Progenitor cell of endocrine pancreas (in vitro differentiated cells): ENCODE measurements around the gene SLC37A2. TPM values are rescaled to one million over a fixed set of nuclear protein-coding genes. Genes with fewer than 3 reads are reported as not detected.
A peak's percentile ranks its signal among the peaks of the same experiment; 100 is the strongest.
"Not testable (repeated sequence)": the region's sequence is repeated elsewhere in the genome, so short reads cannot be mapped to it uniquely, and the experiment has no call there.

Source experiments
- DNase-seq: peaks from one replicate; pipeline ENCODE4 v3.0.0; 2021; ENCODE audit warnings: low spot score; ENCODE audit not compliant: unreplicated experiment
- H3K27ac Mint-ChIP-seq: 2 replicates; pipeline ENCODE4 v1.8.0; 2021; ENCODE audit warnings: mild to moderate bottlenecking, moderate library complexity, mixed read lengths
- H3K27me3 Mint-ChIP-seq: 2 replicates; pipeline ENCODE4 v1.8.0; 2021; ENCODE audit warnings: mixed read lengths
- H3K36me3 Mint-ChIP-seq: 2 replicates; pipeline ENCODE4 v1.8.0; 2022; ENCODE audit warnings: mixed read lengths; ENCODE audit not compliant: insufficient read depth
- H3K4me1 Mint-ChIP-seq: 2 replicates; pipeline ENCODE4 v1.8.0; 2021; ENCODE audit warnings: low read depth, mixed read lengths
- H3K4me3 Mint-ChIP-seq: 2 replicates; pipeline ENCODE4 v1.8.0; 2021; ENCODE audit warnings: low read depth, mild to moderate bottlenecking, moderate library complexity, mixed read lengths
- H3K9me3 Mint-ChIP-seq: 2 replicates; pipeline ENCODE4 v1.8.0; 2021; ENCODE audit warnings: low read depth, mixed read lengths
- total RNA-seq: library from RNA; stranded (reverse); gene quantifications from 2 replicates; pipeline ENCODE4 v1.2.1, GENCODE V29; 2021
- TF ChIP-seq, protein P1 (sequence below): fragments of 200-600 bp; sonication (generic); IDR thresholded peaks from one replicate; pipeline ENCODE4 v1.5.0; 2021; ENCODE audit warnings: antibody characterized with exemption, mild to moderate bottlenecking; ENCODE audit not compliant: unreplicated experiment

Gene SLC37A2
- total RNA-seq, 1 donor from 2014 or later = 0.62 TPM

DNA sequence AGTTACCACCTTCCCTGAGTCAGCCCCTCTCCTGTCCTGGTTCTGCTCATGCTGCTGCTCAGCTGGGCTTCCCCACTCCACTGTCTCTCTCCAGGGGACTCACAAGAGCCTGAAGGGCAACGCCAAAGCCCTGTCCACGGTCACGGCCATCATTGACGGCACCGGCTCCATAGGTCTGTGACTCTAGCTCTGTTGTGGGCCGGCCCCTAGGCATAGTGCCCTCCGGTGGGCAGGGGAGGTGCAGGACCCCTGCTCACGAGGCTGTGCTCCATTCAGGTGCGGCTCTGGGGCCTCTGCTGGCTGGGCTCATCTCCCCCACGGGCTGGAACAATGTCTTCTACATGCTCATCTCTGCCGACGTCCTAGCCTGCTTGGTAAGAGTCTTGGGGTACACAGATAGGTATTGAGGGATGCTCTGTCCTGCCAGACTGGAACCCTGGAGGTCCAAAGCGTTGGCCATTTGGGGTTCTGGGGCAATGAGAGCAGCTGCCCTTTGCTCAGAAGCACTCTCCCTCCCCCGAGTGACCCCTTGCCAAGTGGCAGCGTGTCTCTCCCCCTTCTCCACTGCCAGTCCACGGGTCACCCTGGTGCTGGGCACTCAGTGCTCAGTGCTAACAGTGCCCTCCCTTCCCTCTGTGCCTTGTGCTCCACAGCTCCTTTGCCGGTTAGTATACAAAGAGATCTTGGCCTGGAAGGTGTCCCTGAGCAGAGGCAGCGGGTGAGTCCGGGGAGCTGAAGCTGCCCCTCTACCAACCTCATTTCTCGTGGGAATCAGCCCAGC, 22.4 kb downstream of the SLC37A2 start:
- no peak for DNase-seq
- TF ChIP-seq, protein P1, sequence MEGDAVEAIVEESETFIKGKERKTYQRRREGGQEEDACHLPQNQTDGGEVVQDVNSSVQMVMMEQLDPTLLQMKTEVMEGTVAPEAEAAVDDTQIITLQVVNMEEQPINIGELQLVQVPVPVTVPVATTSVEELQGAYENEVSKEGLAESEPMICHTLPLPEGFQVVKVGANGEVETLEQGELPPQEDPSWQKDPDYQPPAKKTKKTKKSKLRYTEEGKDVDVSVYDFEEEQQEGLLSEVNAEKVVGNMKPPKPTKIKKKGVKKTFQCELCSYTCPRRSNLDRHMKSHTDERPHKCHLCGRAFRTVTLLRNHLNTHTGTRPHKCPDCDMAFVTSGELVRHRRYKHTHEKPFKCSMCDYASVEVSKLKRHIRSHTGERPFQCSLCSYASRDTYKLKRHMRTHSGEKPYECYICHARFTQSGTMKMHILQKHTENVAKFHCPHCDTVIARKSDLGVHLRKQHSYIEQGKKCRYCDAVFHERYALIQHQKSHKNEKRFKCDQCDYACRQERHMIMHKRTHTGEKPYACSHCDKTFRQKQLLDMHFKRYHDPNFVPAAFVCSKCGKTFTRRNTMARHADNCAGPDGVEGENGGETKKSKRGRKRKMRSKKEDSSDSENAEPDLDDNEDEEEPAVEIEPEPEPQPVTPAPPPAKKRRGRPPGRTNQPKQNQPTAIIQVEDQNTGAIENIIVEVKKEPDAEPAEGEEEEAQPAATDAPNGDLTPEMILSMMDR = no peak
- H3K4me1 Mint-ChIP-seq = no peaks in the 10 kb centered on the region
- H3K36me3 Mint-ChIP-seq = no peaks in the 10 kb centered on the region
- no peak overlapping the region for H3K4me3 Mint-ChIP-seq
- H3K27me3 Mint-ChIP-seq = peaks cover 13% of the 10 kb centered on the region
- H3K9me3 Mint-ChIP-seq = no peaks in the 10 kb centered on the region
- H3K27ac Mint-ChIP-seq = no peak overlapping the region

DNA sequence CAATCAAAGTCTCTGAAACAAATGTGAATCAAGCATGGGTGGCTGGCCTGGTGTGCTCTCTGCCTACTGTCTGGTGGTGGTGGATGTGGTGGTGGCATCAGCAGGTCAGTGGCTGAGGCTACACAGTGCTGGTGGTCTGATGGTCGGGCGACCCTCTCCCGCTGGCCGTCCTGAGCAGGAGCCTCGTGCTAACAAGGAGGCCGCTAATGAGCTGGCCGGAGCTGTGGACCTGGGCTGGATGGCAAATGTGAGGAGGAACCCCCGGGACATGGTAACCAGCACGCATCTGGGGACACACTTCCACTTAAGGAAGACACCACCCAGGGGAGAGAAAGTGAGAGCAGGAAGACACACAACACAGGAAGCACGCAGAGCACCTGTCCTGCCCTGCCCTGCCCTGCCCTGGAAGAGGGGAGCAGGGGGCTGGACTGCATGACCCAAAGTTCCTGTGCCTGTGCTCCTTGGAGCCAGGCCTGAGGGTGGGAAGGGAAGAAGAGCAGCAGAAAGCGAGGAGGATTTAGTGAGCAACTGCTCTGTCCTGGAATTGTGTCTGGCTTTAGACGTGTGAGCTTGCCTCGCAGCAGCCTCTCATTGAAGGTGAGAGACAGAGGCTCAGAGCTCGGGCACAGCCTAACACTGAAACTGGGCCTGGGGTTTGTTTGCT, 23.7 kb downstream of the SLC37A2 start:
- TF ChIP-seq, protein P1 = no peak
- no peaks in the 10 kb centered on the region for H3K4me1 Mint-ChIP-seq
- no peak overlapping the region for H3K4me3 Mint-ChIP-seq
- DNase-seq = no peak
- peaks cover 13% of the 10 kb centered on the region for H3K27me3 Mint-ChIP-seq
- peaks cover 1% of the 10 kb centered on the region for H3K36me3 Mint-ChIP-seq
- no peaks in the 10 kb centered on the region for H3K9me3 Mint-ChIP-seq
- peak overlapping the region; percentile 21 for H3K27ac Mint-ChIP-seq

DNA sequence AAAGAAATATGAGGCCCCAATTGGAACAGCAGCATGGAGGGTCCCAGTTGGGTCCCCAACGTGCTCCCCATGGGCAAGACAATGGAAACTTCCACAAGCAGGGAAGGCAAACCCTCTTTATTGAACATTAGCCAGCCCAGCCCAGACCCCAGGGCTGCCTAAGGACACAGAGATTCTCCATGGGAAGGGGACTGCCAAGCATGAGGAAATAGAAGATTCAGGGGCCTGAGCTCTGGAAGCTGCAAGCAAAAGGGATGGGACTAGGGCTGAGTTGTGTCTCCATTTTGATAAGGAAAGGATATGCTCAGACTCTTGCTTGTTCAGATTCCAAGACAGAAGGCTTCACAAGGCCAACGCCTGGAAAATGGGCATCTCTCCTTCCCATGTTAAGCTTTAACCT, 25.0 kb downstream of the SLC37A2 start:
- H3K36me3 Mint-ChIP-seq = peaks cover 1% of the 10 kb centered on the region
- no peak for DNase-seq
- no peaks in the 10 kb centered on the region for H3K4me1 Mint-ChIP-seq
- TF ChIP-seq, protein P1 = no peak
- H3K27me3 Mint-ChIP-seq = peaks cover 13% of the 10 kb centered on the region
- no peaks in the 10 kb centered on the region for H3K9me3 Mint-ChIP-seq
- no peak overlapping the region for H3K4me3 Mint-ChIP-seq
- no peak overlapping the region for H3K27ac Mint-ChIP-seq

DNA sequence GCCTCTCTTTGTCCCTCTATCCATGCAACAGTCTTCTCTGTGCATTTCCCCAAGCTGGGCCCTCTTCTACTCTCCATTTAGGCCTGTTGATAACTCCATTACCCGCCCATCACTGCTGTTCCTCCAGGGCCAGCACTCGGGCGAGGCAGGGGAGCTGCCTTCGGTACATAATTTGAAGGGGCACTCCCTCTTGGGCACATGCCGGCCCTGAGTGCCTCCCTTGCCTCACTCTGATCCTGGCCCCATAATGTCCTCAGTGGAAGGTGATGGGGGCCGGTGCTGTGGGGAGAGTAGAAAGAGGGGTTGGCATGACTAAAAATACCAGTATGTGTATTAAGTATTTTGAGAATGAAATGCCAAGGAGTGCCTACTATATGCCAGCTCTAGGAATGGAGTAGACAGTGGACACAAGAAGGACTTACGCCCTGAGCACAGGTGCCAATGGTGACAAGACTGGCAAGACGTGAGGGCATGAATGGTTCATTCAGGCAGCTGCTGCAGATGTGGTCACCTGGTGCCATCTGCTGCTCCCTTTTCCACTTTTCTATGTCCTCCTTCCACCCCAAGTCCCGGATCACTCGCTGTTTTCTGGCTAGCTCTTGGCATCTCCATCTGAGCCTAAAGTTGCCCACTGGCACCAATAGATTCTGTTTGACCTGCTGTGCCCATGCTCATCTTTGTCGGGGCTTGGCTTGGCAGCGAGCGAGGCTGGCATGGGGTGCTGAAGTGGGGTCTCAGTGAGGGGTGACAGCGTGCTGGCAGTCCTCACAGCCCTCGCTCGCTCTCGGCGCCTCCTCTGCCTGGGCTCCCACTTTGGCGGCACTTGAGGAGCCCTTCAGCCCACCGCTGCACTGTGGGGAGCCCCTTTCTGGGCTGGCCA, 25.7 kb downstream of the SLC37A2 start:
- no peak overlapping the region for H3K4me3 Mint-ChIP-seq
- H3K9me3 Mint-ChIP-seq = no peaks in the 10 kb centered on the region
- H3K27me3 Mint-ChIP-seq = peaks cover 13% of the 10 kb centered on the region
- TF ChIP-seq, protein P1 = no peak
- H3K4me1 Mint-ChIP-seq = no peaks in the 10 kb centered on the region
- DNase-seq = no peak
- H3K27ac Mint-ChIP-seq = no peak overlapping the region
- H3K36me3 Mint-ChIP-seq = peaks cover 1% of the 10 kb centered on the region

DNA sequence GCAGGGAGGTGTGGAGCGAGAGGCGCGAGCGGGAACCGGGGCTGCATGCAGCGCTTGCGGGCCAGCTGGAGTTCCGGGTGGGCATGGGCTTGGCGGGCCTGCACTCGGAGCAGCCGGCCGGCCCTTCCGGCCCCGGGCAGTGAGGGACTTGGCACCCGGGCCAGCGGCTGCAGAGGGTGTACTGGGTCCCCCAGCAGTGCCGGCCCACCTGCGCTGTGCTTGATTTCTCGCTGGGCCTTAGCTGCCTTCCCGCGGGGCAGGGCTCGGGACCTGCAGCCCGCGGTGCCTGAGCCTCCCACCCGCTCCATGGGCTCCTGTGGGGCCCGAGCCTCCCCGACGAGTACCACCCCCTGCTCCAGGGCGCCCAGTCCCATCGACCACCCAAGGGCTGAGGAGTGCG, 26.4 kb downstream of the SLC37A2 start:
- H3K4me1 Mint-ChIP-seq, H3K27ac Mint-ChIP-seq, H3K4me3 Mint-ChIP-seq, DNase-seq, H3K9me3 Mint-ChIP-seq, H3K36me3 Mint-ChIP-seq: not testable (repeated sequence)
- H3K27me3 Mint-ChIP-seq = peaks cover 13% of the 10 kb centered on the region

DNA sequence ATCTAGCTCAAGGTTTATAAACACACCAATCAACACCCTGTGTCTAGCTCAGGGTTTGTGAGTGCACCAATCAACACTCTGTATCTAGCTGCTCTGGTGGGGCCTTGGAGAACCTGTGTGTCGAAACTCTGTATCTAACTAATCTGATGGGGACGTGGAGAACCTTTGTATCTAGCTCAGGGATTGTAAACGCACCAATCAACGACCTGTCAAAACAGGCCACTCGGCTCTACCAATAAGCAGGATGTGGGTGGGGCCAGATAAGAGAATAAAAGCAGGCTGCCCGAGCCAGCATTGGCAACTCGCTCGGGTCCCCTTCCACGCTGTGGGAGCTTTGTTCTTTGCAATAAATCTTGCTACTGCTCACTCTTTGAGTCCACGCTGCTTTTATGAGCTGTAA, 27.0 kb downstream of the SLC37A2 start:
- not testable (repeated sequence) for H3K4me3 Mint-ChIP-seq, H3K4me1 Mint-ChIP-seq, H3K36me3 Mint-ChIP-seq, H3K9me3 Mint-ChIP-seq, H3K27ac Mint-ChIP-seq, DNase-seq
- peaks cover 11% of the 10 kb centered on the region for H3K27me3 Mint-ChIP-seq
